ENCODE results near the gene GBF1. TPM values are rescaled to one million over a fixed set of nuclear protein-coding genes. Genes with fewer than 3 reads are reported as not detected.

The GBF1 gene
- polyA plus RNA-seq, 3 donors = 4.2 to 17.4 (median 11.9) TPM

DNA sequence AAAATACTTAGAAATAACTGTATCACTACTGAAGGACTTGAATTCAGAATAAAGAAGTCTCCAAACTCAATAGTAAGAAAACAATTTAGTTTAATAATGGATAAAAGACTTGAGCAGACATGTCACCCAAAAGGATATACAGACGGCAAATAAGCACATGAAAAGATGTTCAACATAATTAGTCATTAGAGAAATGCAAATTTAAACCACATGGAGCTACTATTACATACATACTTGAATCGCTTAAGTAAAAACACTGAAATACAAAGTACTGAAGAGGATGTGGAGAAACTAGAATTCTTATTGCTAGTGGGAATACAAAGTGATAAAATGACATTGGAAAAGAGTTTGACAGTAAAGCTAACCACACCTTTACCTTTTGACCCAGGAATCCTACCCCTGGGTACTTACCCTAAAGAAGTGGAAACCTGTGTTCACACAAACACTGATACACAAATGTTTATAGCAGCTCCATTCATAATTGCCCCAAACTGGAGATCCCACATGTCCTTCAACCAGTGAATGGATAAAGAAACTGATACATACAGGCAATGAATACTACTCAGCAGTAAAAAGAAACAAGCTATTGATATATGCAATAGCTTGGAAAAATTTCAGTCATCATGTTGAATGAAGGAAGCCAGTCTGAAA, 95.8 kb downstream of the GBF1 start:
- Histone ChIP-seq H3K4me2 (replicated peaks; ENCODE audit: extremely low read depth, low read length, poor library complexity, severe bottlenecking) (no peak overlapping the region), H3K27me3 (ENCODE audit: control insufficient read depth in 2 of 2, insufficient read depth in 2 of 2, low read length in 2 of 2) (no peaks in the 10 kb centered on the region), H3K27ac (ENCODE audit: low read depth in 1 of 2, low read length in 2 of 2) (no peak overlapping the region), H3K4me1 (ENCODE audit: control insufficient read depth in 1 of 2, insufficient read depth in 2 of 2, low read length in 2 of 2) (no peaks in the 10 kb centered on the region), H2AFZ (ENCODE audit: insufficient read depth, low read depth, low read length, poor library complexity, severe bottlenecking) (no peak overlapping the region), H3K9me3 (replicated peaks in 1 of 2; ENCODE audit: control insufficient read depth in 1 of 2, insufficient read depth in 1 of 2, low read length in 2 of 2) (no peaks in the 10 kb centered on the region), H3K4me3 (replicated peaks in 1 of 3; ENCODE audit: low read depth in 2 of 3, low read length in 3 of 3) (no peak overlapping the region), H4K20me1 (ENCODE audit: insufficient read depth, low read length) (peaks cover 26% of the 10 kb centered on the region), H3K79me2 (ENCODE audit: insufficient read depth, low read length) (peaks cover 4% of the 10 kb centered on the region), H3K9ac (ENCODE audit: insufficient read depth, low read length, poor library complexity, severe bottlenecking) (no peak overlapping the region), H3K36me3 (replicated peaks in 1 of 2; ENCODE audit: control insufficient read depth in 1 of 2, insufficient read depth in 2 of 2, low read length in 2 of 2) (peaks cover 15 to 30% of the 10 kb centered on the region in 2 donors)
- no CpG with 5 or more reads among the region's 2 CpGs for WGBS (ENCODE audit: insufficient coverage)
- TF ChIP-seq, protein P1, sequence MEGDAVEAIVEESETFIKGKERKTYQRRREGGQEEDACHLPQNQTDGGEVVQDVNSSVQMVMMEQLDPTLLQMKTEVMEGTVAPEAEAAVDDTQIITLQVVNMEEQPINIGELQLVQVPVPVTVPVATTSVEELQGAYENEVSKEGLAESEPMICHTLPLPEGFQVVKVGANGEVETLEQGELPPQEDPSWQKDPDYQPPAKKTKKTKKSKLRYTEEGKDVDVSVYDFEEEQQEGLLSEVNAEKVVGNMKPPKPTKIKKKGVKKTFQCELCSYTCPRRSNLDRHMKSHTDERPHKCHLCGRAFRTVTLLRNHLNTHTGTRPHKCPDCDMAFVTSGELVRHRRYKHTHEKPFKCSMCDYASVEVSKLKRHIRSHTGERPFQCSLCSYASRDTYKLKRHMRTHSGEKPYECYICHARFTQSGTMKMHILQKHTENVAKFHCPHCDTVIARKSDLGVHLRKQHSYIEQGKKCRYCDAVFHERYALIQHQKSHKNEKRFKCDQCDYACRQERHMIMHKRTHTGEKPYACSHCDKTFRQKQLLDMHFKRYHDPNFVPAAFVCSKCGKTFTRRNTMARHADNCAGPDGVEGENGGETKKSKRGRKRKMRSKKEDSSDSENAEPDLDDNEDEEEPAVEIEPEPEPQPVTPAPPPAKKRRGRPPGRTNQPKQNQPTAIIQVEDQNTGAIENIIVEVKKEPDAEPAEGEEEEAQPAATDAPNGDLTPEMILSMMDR (IDR thresholded peaks at IDR 0.05) = no peak
- no peaks in the 10 kb centered on the region for H3K9me3 Mint-ChIP-seq
- no peaks in the 10 kb centered on the region for H3K4me1 Mint-ChIP-seq
- H3K36me3 Mint-ChIP-seq = peaks cover 32 to 39% of the 10 kb centered on the region in 2 donors
- no peak for DNase-seq
- intact Hi-C loops (cut with micrococcal nuclease) = no loop called here
- no peak overlapping the region for H3K4me3 Mint-ChIP-seq
- no peak overlapping the region for H3K27ac Mint-ChIP-seq
- no peaks in the 10 kb centered on the region for H3K27me3 Mint-ChIP-seq (ENCODE audit: low read depth in 3 of 3)

DNA sequence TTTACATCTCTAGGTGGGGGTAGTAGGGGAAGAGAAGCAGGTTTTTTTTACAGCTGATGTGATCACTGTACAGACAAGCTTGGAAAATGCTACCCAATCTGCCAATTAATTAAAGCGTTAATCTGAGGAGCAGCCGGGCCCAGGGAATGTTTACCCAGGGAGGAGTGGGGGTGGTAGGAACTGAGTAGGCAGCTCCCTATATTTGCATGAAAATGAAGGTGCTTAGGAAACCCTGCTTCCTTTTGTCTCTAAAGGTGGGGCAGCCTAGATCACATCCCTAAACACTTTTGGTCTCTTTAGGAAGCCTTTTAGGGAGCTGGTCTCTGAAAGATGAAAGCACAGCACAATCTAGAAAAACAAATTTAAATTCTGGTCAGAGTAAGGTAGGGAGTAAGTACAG, 97.1 kb downstream of the GBF1 start:
- WGBS (ENCODE audit: insufficient coverage) = no CpG with 5 or more reads among the region's 2 CpGs
- no peaks in the 10 kb centered on the region for H3K27me3 Mint-ChIP-seq (ENCODE audit: low read depth in 3 of 3)
- no peak overlapping the region for H3K4me3 ChIP-seq (replicated peaks in 1 of 3; ENCODE audit: low read depth in 2 of 3, low read length in 3 of 3)
- H3K36me3 ChIP-seq (replicated peaks in 1 of 2; ENCODE audit: control insufficient read depth in 1 of 2, insufficient read depth in 2 of 2, low read length in 2 of 2) = peaks cover 19 to 43% of the 10 kb centered on the region in 2 donors
- H3K79me2 ChIP-seq (ENCODE audit: insufficient read depth, low read length) = peaks cover 4% of the 10 kb centered on the region
- intact Hi-C loops (cut with micrococcal nuclease) = no loop called here
- no peak overlapping the region for H3K9ac ChIP-seq (ENCODE audit: insufficient read depth, low read length, poor library complexity, severe bottlenecking)
- H3K27ac ChIP-seq (ENCODE audit: low read depth in 1 of 2, low read length in 2 of 2) = no peak overlapping the region
- no peak overlapping the region for H3K4me3 Mint-ChIP-seq
- peak overlapping the region in 1 of 7 donors; percentile 21 for H3K27ac Mint-ChIP-seq
- TF ChIP-seq, protein P1 (IDR thresholded peaks at IDR 0.05) = no peak
- H3K4me1 Mint-ChIP-seq = no peaks in the 10 kb centered on the region
- no peaks in the 10 kb centered on the region for H3K9me3 Mint-ChIP-seq
- H3K4me2 ChIP-seq (replicated peaks; ENCODE audit: extremely low read depth, low read length, poor library complexity, severe bottlenecking) = no peak overlapping the region
- H3K4me1 ChIP-seq (ENCODE audit: control insufficient read depth in 1 of 2, insufficient read depth in 2 of 2, low read length in 2 of 2) = no peaks in the 10 kb centered on the region
- no peaks in the 10 kb centered on the region for H3K27me3 ChIP-seq (ENCODE audit: control insufficient read depth in 2 of 2, insufficient read depth in 2 of 2, low read length in 2 of 2)
- H3K9me3 ChIP-seq (replicated peaks in 1 of 2; ENCODE audit: control insufficient read depth in 1 of 2, insufficient read depth in 1 of 2, low read length in 2 of 2) = no peaks in the 10 kb centered on the region
- peaks cover 30% of the 10 kb centered on the region for H4K20me1 ChIP-seq (ENCODE audit: insufficient read depth, low read length)
- no peak overlapping the region for H2AFZ ChIP-seq (ENCODE audit: insufficient read depth, low read depth, low read length, poor library complexity, severe bottlenecking)
- no peak for DNase-seq
- H3K36me3 Mint-ChIP-seq = peaks cover 42 to 46% of the 10 kb centered on the region in 2 donors

Data from CD14-positive monocyte (primary cell).